PFSK-1 (cell line): Measurements from ENCODE around the gene GCM1.

Source experiments
- POLR2AphosphoS5 ChIP-seq: IDR thresholded peaks from 2 replicates; pipeline ENCODE4 v1.6.1; 2012; ENCODE audit warnings: low read depth, mild to moderate bottlenecking, control low read depth, low read length, moderate library complexity
- SIN3A ChIP-seq: IDR thresholded peaks from 2 replicates; pipeline ENCODE4 v1.6.1; 2012; ENCODE audit warnings: mild to moderate bottlenecking, low read length, moderate library complexity, borderline replicate concordance; ENCODE audit not compliant: insufficient read depth
- TAF1 ChIP-seq: IDR thresholded peaks from 2 replicates; pipeline ENCODE4 v1.6.1; 2012; ENCODE audit warnings: low read length, control low read depth, borderline replicate concordance; ENCODE audit not compliant: insufficient read depth

DNA sequence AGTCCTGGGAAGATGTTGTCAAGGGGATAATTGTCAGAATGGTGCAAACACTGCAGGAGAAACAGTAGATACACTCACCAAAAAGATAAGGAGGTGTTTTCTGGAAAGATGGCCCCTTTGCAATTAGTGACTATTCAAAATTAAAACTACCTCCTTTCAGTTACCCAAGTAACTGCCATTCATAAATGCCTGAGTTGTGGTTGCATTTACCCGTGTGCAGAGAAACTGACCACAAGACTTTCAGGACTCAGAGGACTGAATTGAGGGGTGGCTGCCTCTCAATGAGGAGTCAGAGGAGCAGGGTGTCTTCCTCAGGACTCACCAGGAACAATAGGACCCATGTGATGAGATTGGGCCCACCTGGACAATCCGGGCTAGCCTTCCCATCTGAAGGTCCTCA is 39.0 kb downstream of the GCM1 start:
- TF ChIP-seq POLR2AphosphoS5, result no peak
- TF ChIP-seq SIN3A, result no peak
- TF ChIP-seq TAF1, result no peak
